Inferior parietal cortex (tissue), 1 donor: ENCODE measurements around the gene HSD3B1.
A peak's percentile ranks its signal among the peaks of the same experiment; 100 is the strongest.
"Not testable (repeated sequence)": the region's sequence is repeated elsewhere in the genome, so short reads cannot be mapped to it uniquely, and the experiment has no call there.

Source experiments
- DNase-seq: peaks from one replicate; pipeline ENCODE4 v3.0.0-alpha.2; 2016; ENCODE audit errors: extremely low spot score

The HSD3B1 gene

DNA sequence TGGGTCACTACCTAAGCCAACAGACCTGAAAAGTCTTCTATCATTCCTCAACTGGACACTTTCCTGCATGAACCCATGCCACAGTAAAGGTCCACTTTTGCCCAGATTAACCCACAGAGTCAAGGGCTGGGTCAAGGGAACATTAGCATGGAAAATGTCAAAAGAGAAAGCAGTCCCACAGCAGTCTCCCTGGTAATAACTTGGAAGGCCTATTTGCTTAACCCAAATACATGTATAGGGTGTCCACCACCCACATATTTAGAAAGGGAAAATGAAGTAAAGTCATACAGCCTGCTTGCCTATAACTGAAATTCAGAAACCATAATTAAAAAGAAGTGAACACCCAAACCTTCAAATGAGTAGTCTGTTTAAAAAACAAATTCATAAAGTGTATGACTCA is 16.1 kb upstream of the HSD3B1 start:
- DNase-seq = no peak

- DNase-seq = no peak
Measured at GRCh38 chr1:119492763-119493162, 14.2 kb upstream of the HSD3B1 start.

DNA sequence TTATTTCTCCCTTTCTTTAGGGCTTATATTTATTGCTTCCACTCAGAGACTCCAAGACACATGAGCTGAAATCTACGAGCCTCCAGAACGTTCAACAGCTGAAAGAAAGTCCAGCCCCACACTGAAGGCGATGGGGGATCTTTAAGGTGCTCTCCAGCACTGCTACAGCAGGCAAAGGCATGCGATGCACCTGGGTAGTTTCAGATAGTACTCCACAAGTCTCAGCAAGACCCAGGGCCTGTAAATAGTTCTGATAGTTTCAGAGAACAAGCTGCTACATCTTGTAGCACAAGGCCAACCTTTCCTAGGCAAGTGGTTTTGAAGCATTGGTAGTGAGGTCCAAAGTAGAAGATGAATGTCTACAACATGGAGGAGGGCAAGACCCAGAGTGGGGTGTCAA is 2.2 kb upstream of the HSD3B1 start:
- DNase-seq = no peak

GRCh38 chr1:119510046-119510445 is 3.0 kb downstream of the HSD3B1 start:
- DNase-seq = no peak

- no peak for DNase-seq
Measured at GRCh38 chr1:119515221-119515620, 8.2 kb downstream of the HSD3B1 start.

- no peak for DNase-seq
Measured at GRCh38 chr1:119516247-119516646, 9.2 kb downstream of the HSD3B1 start.

DNA sequence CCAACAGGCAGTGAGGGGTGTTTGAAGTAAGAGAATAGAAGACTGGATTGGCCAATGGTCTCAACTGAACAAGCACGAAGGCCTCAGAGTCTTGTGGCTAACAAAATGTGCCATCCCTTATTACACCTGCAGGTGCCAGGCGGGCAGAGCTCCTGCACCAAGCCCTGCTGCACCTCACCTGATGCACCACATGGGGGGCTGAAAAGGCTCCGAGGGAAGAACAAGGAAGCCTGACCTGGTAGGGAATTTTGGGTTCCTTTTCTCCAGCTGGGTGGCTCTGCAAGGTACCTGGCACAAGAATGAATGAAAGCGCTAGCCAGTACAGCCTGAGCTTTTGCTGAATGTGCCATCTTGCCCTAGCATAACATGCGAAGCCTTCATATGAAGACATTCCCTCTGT is 9.7 kb downstream of the HSD3B1 start:
- DNase-seq = no peak

- not testable (repeated sequence) for DNase-seq
Measured at GRCh38 chr1:119517667-119518066, 10.7 kb downstream of the HSD3B1 start.

DNA sequence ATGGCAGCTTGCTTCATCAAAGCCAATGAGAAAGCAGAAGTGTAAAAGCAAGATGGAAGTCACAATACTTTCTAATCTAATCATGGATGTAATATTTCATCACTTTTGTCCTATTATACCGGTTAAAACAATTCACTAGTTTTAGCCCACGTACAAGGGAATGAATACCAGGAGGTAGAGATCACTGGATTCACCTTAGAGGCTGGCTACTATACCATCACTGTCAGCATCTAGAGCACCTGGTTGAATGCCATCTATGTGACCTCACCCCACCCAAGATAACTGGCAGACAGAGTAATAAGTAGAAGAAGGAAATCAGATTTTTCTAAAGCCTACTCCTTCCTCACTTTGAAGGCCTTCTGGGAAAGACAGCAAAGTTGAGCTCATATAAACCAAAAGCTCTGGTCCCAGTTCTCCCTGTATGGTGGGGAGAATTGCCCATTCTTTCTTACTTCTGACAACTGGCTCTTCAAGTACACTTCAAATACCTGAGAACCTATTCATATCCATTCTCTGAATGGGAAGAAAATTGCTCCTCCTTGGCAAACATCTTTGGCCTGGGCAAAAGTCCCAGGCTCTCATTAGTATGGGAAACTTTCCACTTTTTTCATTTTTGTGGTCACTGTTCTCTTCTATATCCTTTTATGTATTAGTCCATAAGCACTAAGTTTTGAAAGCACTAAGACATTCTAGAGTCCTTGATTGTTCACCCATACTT is 24.8 kb downstream of the HSD3B1 start:
- DNase-seq = no peak

- DNase-seq = no peak
Measured at GRCh38 chr1:119532324-119532910, 25.4 kb downstream of the HSD3B1 start.

- DNase-seq = no peak
Measured at GRCh38 chr1:119535381-119535780, 28.4 kb downstream of the HSD3B1 start.

GRCh38 chr1:119537966-119538365 is 31.0 kb downstream of the HSD3B1 start:
- DNase-seq = no peak

DNA sequence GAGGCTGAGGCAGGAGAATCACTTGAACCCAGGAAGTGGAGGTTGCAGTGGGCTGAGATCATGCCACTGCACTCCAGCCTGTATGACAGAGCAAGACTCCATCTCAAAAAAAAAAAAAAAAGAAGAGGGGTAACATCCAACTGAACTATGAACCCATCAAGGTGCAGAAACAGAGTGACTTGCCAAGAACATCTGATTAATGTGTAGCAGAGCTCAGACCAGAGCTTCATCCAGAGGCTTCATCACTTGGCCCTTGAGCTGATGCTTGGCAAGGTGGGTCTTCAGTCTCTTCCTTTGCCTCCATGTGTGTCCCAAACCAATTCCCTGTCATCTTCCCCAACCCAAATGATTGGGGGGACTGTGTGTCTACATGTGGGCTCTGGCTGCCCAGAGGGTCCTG is 32.6 kb downstream of the HSD3B1 start:
- DNase-seq = no peak

GRCh38 chr1:119541389-119541788 is 34.4 kb downstream of the HSD3B1 start:
- DNase-seq = no peak

DNA sequence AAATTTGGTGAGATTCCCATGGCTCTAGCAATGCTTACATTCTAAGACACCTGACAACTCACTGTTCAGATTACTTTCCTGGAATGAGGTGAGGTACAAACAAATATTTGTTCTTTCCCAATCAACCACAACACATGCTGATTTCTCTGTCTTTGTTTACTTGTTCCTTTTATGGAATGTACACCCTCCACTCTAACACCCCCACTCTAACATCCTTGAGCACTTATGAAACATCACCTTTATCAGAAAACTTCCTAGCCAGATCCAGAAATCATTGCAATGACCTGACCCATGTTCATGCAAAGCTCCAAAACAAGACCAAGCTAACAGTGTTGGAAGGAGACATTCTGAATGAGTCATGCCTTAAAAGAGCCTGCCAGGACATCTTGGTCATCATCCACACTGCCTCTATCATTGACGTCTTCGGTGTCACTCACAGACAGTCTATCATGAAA is 35.5 kb downstream of the HSD3B1 start:
- DNase-seq = no peak

DNA sequence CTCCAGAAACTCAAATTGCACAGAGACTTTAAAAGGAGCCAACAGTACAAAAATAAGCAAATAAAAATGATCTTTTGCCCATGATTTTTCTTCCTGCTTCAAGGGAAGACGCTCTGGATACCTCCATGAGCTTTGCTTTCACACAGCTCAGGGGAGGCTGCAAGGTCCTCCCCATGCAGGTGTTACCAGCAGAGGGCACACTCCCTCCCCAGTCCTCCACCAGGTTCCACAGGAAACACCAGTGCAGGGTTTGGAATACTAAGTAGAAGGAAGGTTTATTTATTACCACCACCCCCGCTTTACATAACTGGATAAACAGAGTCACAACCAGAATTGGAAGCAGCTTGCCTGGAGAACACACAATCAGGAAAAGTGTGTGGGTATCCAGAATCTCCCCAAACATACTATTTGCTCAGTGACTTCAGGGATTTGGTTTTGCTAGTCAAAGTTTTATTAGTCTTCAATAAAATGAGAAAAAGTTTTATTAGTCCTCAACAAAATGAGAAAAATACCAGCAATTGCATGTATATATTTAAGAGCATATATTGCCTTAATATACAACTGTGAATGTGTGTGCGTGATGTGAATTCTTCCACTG is 37.3 kb downstream of the HSD3B1 start:
- no peak for DNase-seq

GRCh38 chr1:119546641-119547040 is 39.6 kb downstream of the HSD3B1 start:
- DNase-seq = no peak

DNA sequence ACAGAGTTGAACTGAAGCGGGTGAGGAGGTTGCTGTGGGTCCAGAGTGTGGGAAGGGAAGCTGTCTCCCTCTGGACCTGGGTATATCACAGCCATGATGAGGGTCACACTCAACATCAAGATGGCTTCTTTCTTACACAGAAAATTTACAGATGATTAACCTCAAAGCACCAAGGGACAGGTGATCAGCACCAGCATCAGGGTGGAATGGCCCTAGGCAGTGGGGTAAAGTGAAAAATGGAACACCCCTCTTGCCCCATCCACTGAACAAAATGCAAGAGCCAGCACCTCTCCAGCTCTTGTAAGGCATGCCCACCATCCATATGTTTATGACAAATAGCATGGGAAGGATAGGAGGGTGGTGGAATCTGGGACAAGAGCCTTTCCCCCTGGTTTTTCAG is 40.3 kb downstream of the HSD3B1 start:
- no peak for DNase-seq

DNA sequence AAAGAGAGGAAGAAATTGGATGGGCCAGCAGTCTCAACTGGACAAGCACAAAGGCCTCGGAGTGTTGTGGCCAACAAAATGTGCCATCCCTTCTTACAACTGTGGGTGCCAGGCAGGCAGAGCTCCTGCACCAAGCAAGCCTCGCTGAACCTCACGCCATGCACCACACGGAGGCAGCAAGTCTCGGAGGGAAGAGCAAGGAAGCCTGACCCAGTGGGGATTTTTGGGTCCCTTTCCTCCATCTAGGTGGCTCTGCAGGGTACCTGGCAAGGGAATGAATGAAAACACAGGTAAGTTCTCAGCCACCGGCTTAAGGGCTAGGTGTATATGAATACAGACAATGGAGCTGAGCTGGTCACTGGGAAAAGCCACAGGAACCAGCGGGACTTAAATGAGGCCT is 40.8 kb downstream of the HSD3B1 start:
- no peak for DNase-seq

DNA sequence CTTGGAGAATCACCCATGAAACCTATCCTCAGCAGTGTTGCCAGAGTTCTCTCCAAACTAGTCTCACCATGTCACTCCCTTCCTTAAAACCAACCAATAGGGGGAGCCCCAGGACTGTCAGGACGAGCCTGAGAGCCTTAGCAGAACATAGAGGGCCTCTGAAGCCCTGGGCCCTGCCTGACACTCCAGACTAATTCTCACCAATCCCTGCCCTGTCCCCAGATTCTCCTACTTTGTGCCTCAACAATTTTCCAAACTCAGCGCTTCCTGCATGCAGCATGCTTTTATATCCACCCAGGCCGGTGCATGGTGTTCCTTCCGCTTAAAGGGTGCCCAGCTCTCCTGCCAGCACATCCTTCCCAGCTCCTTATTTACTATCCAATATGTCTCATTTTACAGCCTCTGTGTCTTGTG is 42.7 kb downstream of the HSD3B1 start:
- DNase-seq = peak; percentile 86

DNA sequence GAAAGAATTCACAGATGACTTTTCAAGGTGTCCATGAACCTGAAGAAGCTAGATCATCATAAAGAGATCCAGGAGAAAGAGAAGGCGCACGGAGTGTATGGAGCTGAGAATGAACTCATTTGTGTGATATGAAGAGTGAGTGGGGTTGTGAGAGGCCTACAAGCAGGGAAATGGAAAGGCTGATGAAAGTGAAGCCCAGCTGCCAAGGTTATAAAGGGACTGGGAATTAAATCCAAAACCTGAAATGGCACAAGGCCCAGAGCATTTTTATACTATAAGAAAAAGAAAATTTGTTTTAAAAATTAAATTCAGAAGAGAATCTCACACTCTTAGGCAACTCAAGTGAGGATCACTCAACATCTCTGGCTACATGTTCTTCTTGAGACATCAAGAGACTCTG is 43.4 kb downstream of the HSD3B1 start:
- no peak for DNase-seq

GRCh38 chr1:119551218-119551617 is 44.2 kb downstream of the HSD3B1 start:
- no peak for DNase-seq

- DNase-seq = not testable (repeated sequence)
Measured at GRCh38 chr1:119552656-119553055, 45.6 kb downstream of the HSD3B1 start.
